GM23338 (cell line): ENCODE results near the gene PYY.
A peak's percentile ranks its signal among the peaks of the same experiment; 100 is the strongest.

ENCODE experiments used
- CREB1 ChIP-seq: fragments of 250-450 bp; sonication (Bioruptor Pico); IDR thresholded peaks from 2 replicates; pipeline ENCODE4 v1.5.0; 2020; ENCODE audit warnings: low read depth, mild to moderate bottlenecking, moderate library complexity
- CTCF ChIP-seq, 2 experiments: fragments of 200-600 bp in 1 of 2; sonication (generic) in 1 of 2; conservative IDR thresholded peaks; 2 replicates each; pipeline versions ENCODE4 v1.5.1 to v1.6.1; 2016 to 2017; ENCODE audit warnings: antibody characterized with exemption in 2 of 2, low read depth in 2 of 2, mild to moderate bottlenecking in 2 of 2, moderate library complexity in 1 of 2
- JUNB ChIP-seq: IDR thresholded peaks from one replicate; pipeline ENCODE4 v1.6.1; 2016; ENCODE audit warnings: antibody characterized with exemption; ENCODE audit not compliant: unreplicated experiment
- STAT1 ChIP-seq: IDR thresholded peaks from one replicate; pipeline ENCODE4 v1.6.1; 2016; ENCODE audit warnings: antibody characterized with exemption; ENCODE audit not compliant: unreplicated experiment

- TF ChIP-seq CTCF (conservative IDR thresholded peaks at IDR 0.05; ENCODE audit: low read depth in 2 of 2) (peak in 1 of 2 experiments; percentile 17; a peak in 1 of 4 replicates), STAT1 (no peak), JUNB (no peak), CREB1 (CRISPR knock-in tag) (no peak)
Measured at GRCh38 chr17:43916385-43916784, 37.4 kb downstream of the PYY start.
